ENCODE results near the gene EIF3B.

DNA sequence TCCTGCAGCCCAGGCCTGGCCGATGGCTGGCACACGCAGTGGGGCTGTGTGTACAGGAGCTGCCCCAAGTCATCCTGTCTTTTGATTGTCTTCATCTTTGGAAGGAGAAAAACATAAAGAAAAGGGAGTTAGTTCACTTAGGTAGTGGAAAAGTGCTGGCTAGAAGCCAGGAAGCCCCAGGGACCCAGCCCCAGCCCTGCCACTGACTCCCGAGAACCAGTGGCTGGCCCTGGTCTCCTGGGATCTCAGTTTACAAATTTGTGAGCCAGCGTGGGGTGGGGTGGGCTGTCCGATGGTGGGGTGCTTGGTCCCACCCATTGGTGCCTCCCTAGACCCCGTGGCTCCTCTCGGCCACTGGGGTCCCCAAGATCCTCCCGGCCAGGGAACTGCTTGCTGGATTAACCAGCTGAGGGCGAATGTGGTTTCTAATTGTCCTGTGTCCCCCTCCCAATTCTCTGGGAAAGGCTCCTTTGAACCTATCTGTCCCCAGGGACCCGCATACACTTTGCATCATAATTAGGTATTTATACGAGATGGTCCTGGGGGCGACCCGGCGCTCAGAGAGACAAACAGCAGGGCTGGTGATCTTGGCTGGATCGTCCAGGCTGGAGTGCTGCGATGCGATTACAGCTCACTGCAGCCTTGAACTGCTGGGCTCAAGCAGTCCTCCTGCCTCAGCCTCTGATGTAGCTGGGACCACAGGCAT lies 32.5 kb downstream of the EIF3B start:
- TF ChIP-seq, protein P1, sequence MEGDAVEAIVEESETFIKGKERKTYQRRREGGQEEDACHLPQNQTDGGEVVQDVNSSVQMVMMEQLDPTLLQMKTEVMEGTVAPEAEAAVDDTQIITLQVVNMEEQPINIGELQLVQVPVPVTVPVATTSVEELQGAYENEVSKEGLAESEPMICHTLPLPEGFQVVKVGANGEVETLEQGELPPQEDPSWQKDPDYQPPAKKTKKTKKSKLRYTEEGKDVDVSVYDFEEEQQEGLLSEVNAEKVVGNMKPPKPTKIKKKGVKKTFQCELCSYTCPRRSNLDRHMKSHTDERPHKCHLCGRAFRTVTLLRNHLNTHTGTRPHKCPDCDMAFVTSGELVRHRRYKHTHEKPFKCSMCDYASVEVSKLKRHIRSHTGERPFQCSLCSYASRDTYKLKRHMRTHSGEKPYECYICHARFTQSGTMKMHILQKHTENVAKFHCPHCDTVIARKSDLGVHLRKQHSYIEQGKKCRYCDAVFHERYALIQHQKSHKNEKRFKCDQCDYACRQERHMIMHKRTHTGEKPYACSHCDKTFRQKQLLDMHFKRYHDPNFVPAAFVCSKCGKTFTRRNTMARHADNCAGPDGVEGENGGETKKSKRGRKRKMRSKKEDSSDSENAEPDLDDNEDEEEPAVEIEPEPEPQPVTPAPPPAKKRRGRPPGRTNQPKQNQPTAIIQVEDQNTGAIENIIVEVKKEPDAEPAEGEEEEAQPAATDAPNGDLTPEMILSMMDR (IDR thresholded peaks at IDR 0.05; ENCODE audit: insufficient read depth, low read depth, low read length): no peak
- no peak for TF ChIP-seq EZH2 (IDR thresholded peaks at IDR 0.05; ENCODE audit: insufficient read depth, low read length)
